Fibroblast of villous mesenchyme (primary cell): ENCODE results near the gene TMED10. TPM values are rescaled to one million over a fixed set of nuclear protein-coding genes. Genes with fewer than 3 reads are reported as not detected.

Experiments
- DNase-seq: peaks from one replicate; pipeline ENCODE4 v3.0.0-alpha.2; 2010; ENCODE audit warnings: low read depth
- H3K4me3 ChIP-seq: 2 replicates; pipeline ENCODE4 v1.5.1; 2011; ENCODE audit warnings: low read depth, mild to moderate bottlenecking, low read length
- total RNA-seq: library from RNA; depleted of rRNA; stranded (reverse); fragments of >200 nt; gene quantifications from 2 replicates; pipeline ENCODE4 v1.2.3, GENCODE V29; 2012
- TF ChIP-seq, protein P1 (sequence below): IDR thresholded peaks from 2 replicates; pipeline ENCODE4 v1.5.1; 2012; ENCODE audit warnings: low read depth, mild to moderate bottlenecking, low read length; ENCODE audit not compliant: insufficient read depth

Gene TMED10
- total RNA-seq, 1 donor, result 279 TPM

DNA sequence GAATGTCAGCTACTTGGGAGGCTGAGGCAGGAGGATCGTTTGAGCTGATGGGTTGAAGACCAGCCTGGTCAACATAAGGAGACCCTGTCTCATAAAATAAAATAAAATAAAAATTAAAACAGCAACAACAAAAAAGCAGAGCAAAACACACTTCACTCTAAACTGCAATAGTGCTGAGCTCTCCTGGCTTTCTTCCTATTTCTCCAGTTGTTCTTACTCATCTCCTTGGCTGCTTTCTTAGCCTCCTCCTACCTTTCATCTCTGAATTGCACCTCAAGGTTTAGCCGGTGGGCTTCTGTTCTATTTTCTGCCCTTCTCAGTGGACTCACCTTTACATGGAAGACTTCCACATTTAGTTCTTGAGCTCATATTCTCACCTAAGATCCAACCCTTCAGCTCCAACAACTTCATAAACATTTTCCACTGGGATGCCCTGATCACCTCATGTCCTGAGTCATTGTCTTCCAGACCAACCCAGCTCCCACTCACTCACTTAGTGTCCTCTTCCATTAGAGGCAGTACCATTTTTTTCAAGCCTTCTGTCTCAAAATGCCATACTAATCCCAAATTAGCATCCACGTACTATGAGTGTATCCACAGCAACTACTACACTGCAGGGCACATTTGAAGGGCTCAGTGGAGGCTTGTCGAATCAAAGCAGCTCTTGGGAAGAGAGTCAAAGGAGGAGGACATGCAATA, 41.2 kb upstream of the TMED10 start:
- TF ChIP-seq, protein P1, sequence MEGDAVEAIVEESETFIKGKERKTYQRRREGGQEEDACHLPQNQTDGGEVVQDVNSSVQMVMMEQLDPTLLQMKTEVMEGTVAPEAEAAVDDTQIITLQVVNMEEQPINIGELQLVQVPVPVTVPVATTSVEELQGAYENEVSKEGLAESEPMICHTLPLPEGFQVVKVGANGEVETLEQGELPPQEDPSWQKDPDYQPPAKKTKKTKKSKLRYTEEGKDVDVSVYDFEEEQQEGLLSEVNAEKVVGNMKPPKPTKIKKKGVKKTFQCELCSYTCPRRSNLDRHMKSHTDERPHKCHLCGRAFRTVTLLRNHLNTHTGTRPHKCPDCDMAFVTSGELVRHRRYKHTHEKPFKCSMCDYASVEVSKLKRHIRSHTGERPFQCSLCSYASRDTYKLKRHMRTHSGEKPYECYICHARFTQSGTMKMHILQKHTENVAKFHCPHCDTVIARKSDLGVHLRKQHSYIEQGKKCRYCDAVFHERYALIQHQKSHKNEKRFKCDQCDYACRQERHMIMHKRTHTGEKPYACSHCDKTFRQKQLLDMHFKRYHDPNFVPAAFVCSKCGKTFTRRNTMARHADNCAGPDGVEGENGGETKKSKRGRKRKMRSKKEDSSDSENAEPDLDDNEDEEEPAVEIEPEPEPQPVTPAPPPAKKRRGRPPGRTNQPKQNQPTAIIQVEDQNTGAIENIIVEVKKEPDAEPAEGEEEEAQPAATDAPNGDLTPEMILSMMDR, result no peak
- no peak for DNase-seq

DNA sequence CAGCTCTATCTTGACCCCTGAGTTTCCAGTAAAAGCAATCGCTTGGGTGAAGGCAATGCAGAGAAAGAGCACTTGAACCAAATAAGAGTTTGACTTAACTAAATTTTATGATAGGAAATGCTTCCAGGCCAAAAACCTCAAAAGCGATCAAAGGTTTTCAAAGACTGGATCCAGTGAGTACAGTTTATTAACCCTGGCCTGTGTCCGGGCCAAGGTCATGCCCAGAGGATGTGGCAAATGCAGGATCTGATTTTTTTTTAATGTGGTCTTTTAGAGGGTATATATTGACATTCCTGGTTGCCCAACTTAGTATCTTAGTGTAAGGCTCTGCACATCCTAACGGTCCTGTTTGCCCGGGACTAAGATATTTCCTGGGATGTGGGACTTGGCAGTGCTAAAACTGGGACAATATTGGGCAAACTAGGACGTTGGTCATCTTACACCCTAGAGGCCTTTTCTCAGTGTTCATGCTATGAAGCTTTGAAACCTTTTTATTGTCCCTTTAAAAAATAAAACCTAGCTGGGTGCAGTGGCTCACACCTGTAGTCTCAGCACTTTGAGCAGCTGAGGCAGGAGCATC, 40.1 kb upstream of the TMED10 start:
- TF ChIP-seq, protein P1, result no peak
- H3K4me3 ChIP-seq, result no peak overlapping the region
- DNase-seq, result no peak

More for the DNA sequence above, 41.2 kb upstream of the TMED10 start:
- H3K4me3 ChIP-seq, result no peak overlapping the region

DNA sequence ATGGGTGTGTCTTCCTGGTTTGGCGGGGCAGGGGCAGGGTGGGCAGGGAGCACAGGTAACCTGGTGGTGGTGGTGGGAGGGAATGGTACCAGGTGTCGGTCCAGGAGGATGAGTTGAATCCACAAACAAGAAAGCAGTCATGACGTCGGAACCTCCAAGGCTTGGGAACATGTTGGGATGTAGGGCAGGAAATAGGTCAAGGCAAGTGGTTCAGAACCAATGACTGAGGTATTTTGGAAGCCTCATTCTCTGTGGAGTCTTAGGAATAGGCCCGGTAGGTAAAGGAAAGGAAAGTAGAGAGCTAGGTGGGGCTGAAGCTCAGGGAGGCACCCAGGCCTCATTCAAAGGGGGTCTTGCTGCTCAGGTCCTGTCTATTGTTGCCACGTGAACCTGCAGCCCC, 39.1 kb upstream of the TMED10 start:
- TF ChIP-seq, protein P1, result no peak
- H3K4me3 ChIP-seq, result no peak overlapping the region

DNA sequence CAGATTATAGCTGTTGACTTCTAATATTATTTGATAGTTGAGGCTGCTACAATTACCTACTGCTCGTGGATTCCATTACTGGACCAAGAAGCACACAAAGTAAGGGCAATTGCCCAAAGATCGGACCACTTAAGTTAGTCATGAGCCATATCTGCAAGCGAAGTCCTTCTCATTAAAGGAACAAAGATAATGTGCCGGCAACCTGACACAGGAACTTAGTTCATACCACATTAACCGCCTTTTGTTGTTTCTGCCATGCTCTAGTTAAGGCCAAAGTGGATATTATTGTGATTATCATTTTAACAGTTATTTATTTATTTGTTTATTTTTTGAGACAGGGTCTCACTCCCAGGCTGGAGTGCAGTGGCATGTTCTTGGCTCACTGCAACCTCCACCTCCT, 38.1 kb upstream of the TMED10 start:
- H3K4me3 ChIP-seq, result no peak overlapping the region
- TF ChIP-seq, protein P1, result no peak
- no peak for DNase-seq

More for the DNA sequence above, 39.1 kb upstream of the TMED10 start:
- no peak for DNase-seq

DNA sequence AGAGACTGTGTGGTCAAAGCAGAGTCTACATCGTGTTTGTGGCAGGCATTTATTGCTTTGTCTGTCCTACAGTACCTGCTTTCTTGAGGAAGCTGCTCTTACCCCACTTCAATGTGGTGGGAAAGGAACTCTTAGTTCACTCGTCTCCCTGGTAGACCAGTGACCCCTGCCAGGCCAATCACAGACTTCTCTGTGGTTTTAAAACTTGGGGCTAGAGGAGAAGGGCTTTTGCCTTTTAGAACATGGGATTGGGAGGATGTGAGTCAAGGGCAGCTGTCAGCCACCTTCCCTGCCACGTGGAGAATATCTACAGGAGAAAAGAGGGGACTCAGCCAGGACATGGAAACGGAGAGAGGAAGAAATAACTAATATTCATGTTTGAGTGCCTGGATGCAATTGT, 36.8 kb upstream of the TMED10 start:
- DNase-seq, result no peak
- TF ChIP-seq, protein P1, result no peak

DNA sequence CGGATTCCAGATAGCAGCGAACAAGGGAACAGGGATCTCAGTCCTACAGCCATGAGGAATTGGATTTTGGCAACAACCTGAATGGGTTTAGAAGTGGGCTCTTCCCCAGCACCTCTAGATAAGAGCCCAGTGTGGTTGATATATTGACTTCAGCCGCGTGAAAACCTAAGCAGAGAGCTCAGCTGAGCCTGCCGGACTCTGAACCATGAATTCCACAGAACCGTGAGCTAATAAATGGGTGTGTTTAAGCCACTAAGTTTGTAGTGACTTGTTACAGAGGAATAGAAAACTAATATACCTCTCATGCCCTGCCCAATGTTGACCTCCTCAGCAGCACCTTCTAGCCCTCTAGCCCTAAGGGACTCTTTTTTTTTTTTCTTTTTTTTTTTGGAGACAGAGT, 32.4 kb upstream of the TMED10 start:
- TF ChIP-seq, protein P1, result no peak
- DNase-seq, result no peak
- no peak overlapping the region for H3K4me3 ChIP-seq

More for the DNA sequence above, 36.8 kb upstream of the TMED10 start:
- H3K4me3 ChIP-seq, result no peak overlapping the region
